ENCODE data around the gene COL2A1. TPM values are rescaled to one million over a fixed set of nuclear protein-coding genes. Genes with fewer than 3 reads are reported as not detected.
A peak's percentile ranks its signal among the peaks of the same experiment; 100 is the strongest.

The COL2A1 gene
- total and polyA plus RNA-seq, 4 experiments from 2014 or later = not detected

DNA sequence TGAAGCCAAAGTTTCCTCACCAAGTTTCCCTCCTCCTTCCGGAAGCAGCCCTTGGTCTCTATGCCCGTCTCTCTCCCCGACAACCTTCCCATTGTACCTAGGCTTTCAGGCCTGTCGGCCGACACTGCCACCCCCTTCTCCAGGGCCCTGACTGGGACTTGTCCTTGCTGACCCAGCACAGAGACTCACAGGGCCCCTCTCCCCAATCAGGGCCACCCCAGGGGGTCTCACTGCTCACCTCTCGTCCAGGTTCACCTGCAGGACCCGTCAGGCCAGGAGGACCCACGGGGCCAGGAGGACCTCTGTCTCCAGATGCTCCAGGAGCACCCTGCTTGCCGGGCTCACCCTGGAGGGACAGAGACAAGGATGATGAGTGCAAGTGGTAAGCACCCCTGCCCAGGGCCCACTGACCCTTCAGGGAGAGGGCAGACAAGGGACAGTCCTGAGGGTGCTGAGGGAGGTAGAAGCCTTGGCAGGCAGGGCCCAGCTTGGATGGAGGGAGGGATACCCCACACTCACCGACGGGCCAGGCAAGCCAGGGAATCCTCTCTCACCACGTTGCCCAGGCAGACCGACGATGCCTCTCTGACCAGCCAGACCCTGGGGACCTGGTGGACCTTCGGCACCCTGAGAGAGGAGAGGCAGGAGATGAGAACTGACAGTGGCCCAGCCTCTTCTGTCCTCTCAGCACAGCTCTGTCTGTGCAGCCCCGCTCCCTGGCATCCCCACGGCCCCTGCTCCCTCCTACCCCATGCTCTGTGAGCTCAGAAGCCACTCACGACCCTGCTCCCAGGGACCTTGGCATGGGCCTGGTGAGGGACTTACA lies 26.3 kb downstream of the COL2A1 start:
- H3K9me3 ChIP-seq (ENCODE audit: control insufficient read depth in 1 of 2, low read length in 2 of 2) = no peaks in the 10 kb centered on the region
- ChIA-PET POLR2A (ENCODE audit: partially characterized antibody) (no interaction called here), CTCF (ENCODE audit: partially characterized antibody) (interaction anchor here (2.2 to 4.7 kb wide), 2 partner anchors 14 kb away, joined by 6 to 24 read pairs; partner anchors contain the start of gene TMEM106C)
- Mint-ChIP-seq H3K27me3 (no peaks in the 10 kb centered on the region), H3K4me1 (no peaks in the 10 kb centered on the region), H3K9me3 (no peaks in the 10 kb centered on the region), H3K27ac (no peak overlapping the region), H3K36me3 (no peaks in the 10 kb centered on the region), H3K4me3 (no peak overlapping the region)
- no peak overlapping the region for H3K4me3 ChIP-seq (ENCODE audit: low read length in 2 of 2)
- DNase-seq = peak in 1 of 5 donors; percentile 14
- intact Hi-C loops (cut with micrococcal nuclease) = no loop called here
- H3K27me3 ChIP-seq (ENCODE audit: insufficient read depth, low read length) = no peaks in the 10 kb centered on the region
- no peak overlapping the region for H3K27ac ChIP-seq (ENCODE audit: low read depth, low read length)
- no peaks in the 10 kb centered on the region for H3K36me3 ChIP-seq (ENCODE audit: insufficient read depth, low read length)
- no peaks in the 10 kb centered on the region for H3K4me1 ChIP-seq (ENCODE audit: insufficient read depth, low read length)

DNA sequence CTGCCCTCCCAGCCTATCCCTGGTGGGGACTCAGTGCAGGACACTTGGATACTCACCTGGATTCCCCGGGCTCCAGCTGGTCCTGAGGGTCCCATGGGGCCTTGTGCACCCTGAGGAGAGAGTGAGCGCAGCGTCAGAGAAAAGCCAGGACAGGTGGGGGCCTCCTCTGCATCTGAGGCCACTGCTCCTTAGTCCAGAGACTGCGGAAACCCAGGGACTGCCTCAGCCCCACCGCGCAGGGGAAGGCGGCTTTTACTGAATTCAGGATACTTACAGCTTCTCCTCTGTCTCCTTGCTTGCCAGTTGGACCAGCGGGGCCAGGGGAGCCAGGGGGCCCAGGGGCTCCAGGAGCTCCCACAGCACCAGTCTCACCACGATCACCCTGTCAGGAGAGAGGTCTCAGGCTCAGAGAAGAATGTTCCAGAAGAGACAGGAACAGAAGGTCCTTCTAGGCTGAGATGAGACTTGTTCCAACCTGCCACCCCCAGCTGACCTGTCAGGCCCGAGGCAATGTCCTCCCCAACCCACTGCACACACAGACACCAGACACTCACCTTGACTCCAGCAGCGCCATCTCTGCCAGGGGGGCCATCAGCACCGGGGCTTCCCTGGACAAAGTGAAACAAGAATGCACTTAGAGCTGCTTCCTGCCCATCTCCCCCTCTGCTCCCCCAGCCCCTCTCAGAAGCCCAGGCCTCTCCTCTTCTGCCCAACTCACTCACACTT lies 27.1 kb downstream of the COL2A1 start:
- no peak overlapping the region for H3K4me3 ChIP-seq (ENCODE audit: low read length in 2 of 2)
- Mint-ChIP-seq H3K4me1 (no peaks in the 10 kb centered on the region), H3K36me3 (no peaks in the 10 kb centered on the region), H3K4me3 (no peak overlapping the region), H3K9me3 (no peaks in the 10 kb centered on the region), H3K27me3 (no peaks in the 10 kb centered on the region), H3K27ac (no peak overlapping the region)
- ChIA-PET POLR2A (ENCODE audit: partially characterized antibody) (no interaction called here), CTCF (ENCODE audit: partially characterized antibody) (interaction anchor here (0.9 to 4.7 kb wide), 2 partner anchors 13 to 236 kb away, joined by 3 to 24 read pairs; partner anchors contain the start of gene TMEM106C)
- H3K27ac ChIP-seq (ENCODE audit: low read depth, low read length) = no peak overlapping the region
- H3K9me3 ChIP-seq (ENCODE audit: control insufficient read depth in 1 of 2, low read length in 2 of 2) = no peaks in the 10 kb centered on the region
- H3K36me3 ChIP-seq (ENCODE audit: insufficient read depth, low read length) = no peaks in the 10 kb centered on the region
- intact Hi-C loops (cut with micrococcal nuclease) = no loop called here
- no peaks in the 10 kb centered on the region for H3K27me3 ChIP-seq (ENCODE audit: insufficient read depth, low read length)
- DNase-seq = no peak
- no peaks in the 10 kb centered on the region for H3K4me1 ChIP-seq (ENCODE audit: insufficient read depth, low read length)

DNA sequence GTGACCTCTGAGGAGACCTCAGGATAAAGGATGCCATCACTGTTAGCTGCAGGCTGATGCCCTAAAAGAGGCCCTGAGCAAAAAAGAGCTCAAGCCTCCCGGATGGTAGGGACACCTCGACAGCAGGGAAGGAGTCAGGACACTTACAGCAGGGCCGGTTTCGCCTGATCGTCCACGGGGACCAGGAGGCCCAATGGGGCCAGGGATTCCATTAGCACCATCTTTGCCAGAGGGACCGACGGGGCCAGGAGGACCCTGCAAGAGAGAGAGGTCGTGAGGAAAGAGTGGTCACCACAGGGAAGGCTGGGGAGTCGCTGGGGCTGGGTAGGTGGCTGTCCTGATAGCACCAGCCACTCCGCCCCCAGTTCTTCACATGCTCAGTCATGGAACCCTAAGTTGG lies 28.5 kb downstream of the COL2A1 start:
- Histone ChIP-seq H3K36me3 (ENCODE audit: insufficient read depth, low read length) (no peaks in the 10 kb centered on the region), H3K27me3 (ENCODE audit: insufficient read depth, low read length) (no peaks in the 10 kb centered on the region), H3K27ac (ENCODE audit: low read depth, low read length) (no peak overlapping the region), H3K4me3 (ENCODE audit: low read length in 2 of 2) (no peak overlapping the region), H3K9me3 (ENCODE audit: control insufficient read depth in 1 of 2, low read length in 2 of 2) (no peaks in the 10 kb centered on the region), H3K4me1 (ENCODE audit: insufficient read depth, low read length) (no peaks in the 10 kb centered on the region)
- H3K36me3 Mint-ChIP-seq = no peaks in the 10 kb centered on the region
- DNase-seq = no peak
- intact Hi-C loops (cut with micrococcal nuclease) = no loop called here
- no peaks in the 10 kb centered on the region for H3K4me1 Mint-ChIP-seq
- POLR2A ChIA-PET (ENCODE audit: partially characterized antibody) = no interaction called here
- CTCF ChIA-PET (ENCODE audit: partially characterized antibody) = interaction anchor here (4.7 kb wide), 1 partner anchor 12 kb away, joined by 24 read pairs; the partner anchor contains the start of gene TMEM106C
- H3K27ac Mint-ChIP-seq = no peak overlapping the region
- no peaks in the 10 kb centered on the region for H3K9me3 Mint-ChIP-seq
- H3K4me3 Mint-ChIP-seq = no peak overlapping the region
- no peaks in the 10 kb centered on the region for H3K27me3 Mint-ChIP-seq

DNA sequence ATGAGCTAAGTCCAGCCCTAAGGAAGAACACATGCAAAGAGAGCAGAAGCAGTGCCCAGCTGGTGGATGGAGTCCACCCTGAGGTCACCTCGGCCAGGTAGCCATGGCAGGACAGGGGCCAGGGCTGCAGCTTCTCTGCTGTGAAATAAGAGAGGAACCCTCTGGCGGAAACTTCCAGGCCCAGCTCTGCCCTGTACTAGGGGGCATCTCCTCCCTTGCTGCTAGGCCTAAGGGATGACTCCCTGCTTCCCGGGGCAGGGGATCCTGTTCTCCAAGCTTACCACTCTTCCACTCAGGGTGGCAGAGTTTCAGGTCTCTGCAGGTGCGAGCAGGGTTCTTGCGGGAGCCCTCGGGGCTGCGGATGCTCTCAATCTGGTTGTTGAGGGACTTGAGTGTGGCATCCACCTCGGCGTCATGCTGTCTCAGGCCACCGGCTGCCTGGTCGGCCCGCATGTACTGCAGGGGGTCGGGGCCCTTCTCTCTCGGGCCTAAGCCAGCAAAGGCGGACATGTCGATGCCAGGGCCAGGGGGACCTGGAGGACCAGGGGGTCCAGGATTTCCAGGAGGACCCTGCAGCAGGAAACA lies 29.1 kb downstream of the COL2A1 start:
- Mint-ChIP-seq H3K27me3 (no peaks in the 10 kb centered on the region), H3K36me3 (peaks cover 0 to 1% of the 10 kb centered on the region in 2 donors), H3K9me3 (no peaks in the 10 kb centered on the region), H3K4me1 (no peaks in the 10 kb centered on the region), H3K4me3 (no peak overlapping the region), H3K27ac (peak overlapping the region in 1 of 7 donors; percentile 25)
- no peaks in the 10 kb centered on the region for H3K27me3 ChIP-seq (ENCODE audit: insufficient read depth, low read length)
- CTCF ChIA-PET (ENCODE audit: partially characterized antibody) = interaction anchor here (1.4 to 4.7 kb wide), 2 partner anchors 11 to 24 kb away, joined by 4 to 24 read pairs; partner anchors contain the start of gene TMEM106C
- no peak for DNase-seq
- no peaks in the 10 kb centered on the region for H3K9me3 ChIP-seq (ENCODE audit: control insufficient read depth in 1 of 2, low read length in 2 of 2)
- no peaks in the 10 kb centered on the region for H3K36me3 ChIP-seq (ENCODE audit: insufficient read depth, low read length)
- intact Hi-C loops (cut with micrococcal nuclease) = no loop called here
- POLR2A ChIA-PET (ENCODE audit: partially characterized antibody) = no interaction called here
- no peak overlapping the region for H3K27ac ChIP-seq (ENCODE audit: low read depth, low read length)
- H3K4me1 ChIP-seq (ENCODE audit: insufficient read depth, low read length) = no peaks in the 10 kb centered on the region
- no peak overlapping the region for H3K4me3 ChIP-seq (ENCODE audit: low read length in 2 of 2)

DNA sequence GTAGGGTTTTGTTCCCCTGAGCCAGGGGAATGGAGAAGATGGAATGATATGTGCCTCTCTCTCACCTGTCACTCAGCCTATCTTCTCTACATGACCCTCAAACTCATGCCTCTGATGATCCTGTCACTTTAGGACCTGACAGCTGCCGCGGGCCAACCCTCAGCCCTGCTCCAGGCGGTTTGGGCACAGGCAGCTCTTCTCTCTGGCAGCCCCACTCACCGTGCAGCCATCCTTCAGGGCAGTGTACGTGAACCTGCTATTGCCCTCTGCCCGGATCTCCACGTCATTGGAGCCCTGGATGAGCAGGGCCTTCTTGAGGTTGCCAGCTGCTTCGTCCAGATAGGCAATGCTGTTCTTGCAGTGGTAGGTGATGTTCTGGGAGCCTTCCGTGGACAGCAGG lies 30.4 kb downstream of the COL2A1 start:
- Histone ChIP-seq H3K36me3 (ENCODE audit: insufficient read depth, low read length) (no peaks in the 10 kb centered on the region), H3K27ac (ENCODE audit: low read depth, low read length) (no peak overlapping the region), H3K4me1 (ENCODE audit: insufficient read depth, low read length) (no peaks in the 10 kb centered on the region), H3K27me3 (ENCODE audit: insufficient read depth, low read length) (no peaks in the 10 kb centered on the region), H3K4me3 (ENCODE audit: low read length in 2 of 2) (no peak overlapping the region), H3K9me3 (ENCODE audit: control insufficient read depth in 1 of 2, low read length in 2 of 2) (no peaks in the 10 kb centered on the region)
- H3K27me3 Mint-ChIP-seq = no peaks in the 10 kb centered on the region
- CTCF ChIA-PET (ENCODE audit: partially characterized antibody) = interaction anchor here (0.7 to 4.7 kb wide), 3 partner anchors 10 to 191 kb away, joined by 3 to 24 read pairs (median 4); partner anchors contain the start of gene TMEM106C
- POLR2A ChIA-PET (ENCODE audit: partially characterized antibody) = no interaction called here
- intact Hi-C loops (cut with micrococcal nuclease) = no loop called here
- H3K36me3 Mint-ChIP-seq = peaks cover 0 to 12% of the 10 kb centered on the region in 2 donors
- H3K4me3 Mint-ChIP-seq = no peak overlapping the region
- H3K27ac Mint-ChIP-seq = peak overlapping the region in 3 of 7 donors; percentile 2 to 51 (median 8)
- DNase-seq = no peak
- H3K9me3 Mint-ChIP-seq = no peaks in the 10 kb centered on the region
- no peaks in the 10 kb centered on the region for H3K4me1 Mint-ChIP-seq

DNA sequence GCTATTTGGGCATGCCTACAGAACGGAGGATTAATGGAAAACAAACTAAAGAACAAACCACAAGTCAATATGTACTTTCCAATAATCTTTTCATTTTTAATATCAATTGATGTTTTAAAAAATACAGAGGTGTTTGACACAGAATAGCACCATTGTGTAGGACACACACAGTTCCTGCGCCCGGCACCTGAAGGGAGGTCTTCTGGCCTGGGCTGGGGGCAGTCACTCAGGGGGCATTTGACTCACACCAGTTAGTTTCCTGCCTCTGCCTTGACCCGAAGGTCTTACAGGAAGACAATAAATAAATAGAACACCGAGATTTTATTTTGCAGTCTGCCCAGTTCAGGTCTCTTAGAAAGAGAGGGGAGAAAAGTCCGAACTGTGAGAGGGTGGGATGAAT lies 31.4 kb downstream of the COL2A1 start:
- POLR2A ChIA-PET (ENCODE audit: partially characterized antibody) = no interaction called here
- Histone ChIP-seq H3K9me3 (ENCODE audit: control insufficient read depth in 1 of 2, low read length in 2 of 2) (no peaks in the 10 kb centered on the region), H3K27me3 (ENCODE audit: insufficient read depth, low read length) (no peaks in the 10 kb centered on the region), H3K4me3 (ENCODE audit: low read length in 2 of 2) (no peak overlapping the region), H3K36me3 (ENCODE audit: insufficient read depth, low read length) (no peaks in the 10 kb centered on the region), H3K4me1 (ENCODE audit: insufficient read depth, low read length) (no peaks in the 10 kb centered on the region), H3K27ac (ENCODE audit: low read depth, low read length) (no peak overlapping the region)
- no peak overlapping the region for H3K27ac Mint-ChIP-seq
- no peak for DNase-seq
- H3K27me3 Mint-ChIP-seq = no peaks in the 10 kb centered on the region
- CTCF ChIA-PET (ENCODE audit: partially characterized antibody) = no interaction called here
- intact Hi-C loops (cut with micrococcal nuclease) = no loop called here
- H3K4me1 Mint-ChIP-seq = no peaks in the 10 kb centered on the region
- H3K36me3 Mint-ChIP-seq = peaks cover 3 to 20% of the 10 kb centered on the region in 2 donors
- no peak overlapping the region for H3K4me3 Mint-ChIP-seq
- no peaks in the 10 kb centered on the region for H3K9me3 Mint-ChIP-seq

DNA sequence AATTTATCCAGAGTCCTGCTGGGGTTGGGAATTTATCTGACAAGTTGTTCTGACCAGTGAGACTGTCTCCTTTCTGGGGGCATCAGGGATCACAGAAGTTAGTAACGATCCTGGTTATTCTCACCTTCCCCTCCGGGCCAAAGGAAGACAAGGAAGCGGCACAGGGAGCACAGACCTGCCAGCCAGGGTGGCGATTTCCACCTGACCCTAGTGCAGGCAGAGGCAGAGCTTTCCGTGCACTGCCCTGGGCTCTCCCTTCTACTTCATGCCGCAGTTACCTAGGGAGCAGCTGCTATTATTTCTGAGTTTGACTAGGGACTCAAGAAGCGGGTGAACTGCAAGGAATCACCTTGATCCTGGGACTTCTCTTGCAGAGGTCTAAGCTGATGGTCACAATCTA lies 33.4 kb downstream of the COL2A1 start:
- Histone ChIP-seq H3K4me1 (ENCODE audit: insufficient read depth, low read length) (no peaks in the 10 kb centered on the region), H3K27ac (ENCODE audit: low read depth, low read length) (no peak overlapping the region), H3K9me3 (ENCODE audit: control insufficient read depth in 1 of 2, low read length in 2 of 2) (no peaks in the 10 kb centered on the region), H3K27me3 (ENCODE audit: insufficient read depth, low read length) (no peaks in the 10 kb centered on the region), H3K4me3 (ENCODE audit: low read length in 2 of 2) (no peak overlapping the region), H3K36me3 (ENCODE audit: insufficient read depth, low read length) (no peaks in the 10 kb centered on the region)
- Mint-ChIP-seq H3K27ac (peak overlapping the region in 1 of 7 donors; percentile 10), H3K4me1 (peaks cover 0 to 9% (median 4%) of the 10 kb centered on the region in 4 donors), H3K36me3 (peaks cover 15 to 38% of the 10 kb centered on the region in 2 donors), H3K9me3 (no peaks in the 10 kb centered on the region), H3K27me3 (no peaks in the 10 kb centered on the region), H3K4me3 (no peak overlapping the region)
- ChIA-PET CTCF (ENCODE audit: partially characterized antibody) (interaction anchor here (1.6 kb wide), 1 partner anchor 10 kb away, joined by 5 read pairs; no protein-coding TSS in a partner anchor), POLR2A (ENCODE audit: partially characterized antibody) (no interaction called here)
- no peak for DNase-seq
- intact Hi-C loops (cut with micrococcal nuclease) = no loop called here
